Gastroesophageal sphincter (tissue), 3 donors: ENCODE measurements around the gene MARCHF6.

ENCODE experiments used
- POLR2A ChIP-seq, 2 donors: fragments of 450-650 bp; IDR thresholded peaks; one replicate each; pipeline ENCODE4 v1.6.1; 2017; ENCODE audit warnings: antibody characterized with exemption in 2 of 2, mild to moderate bottlenecking in 2 of 2, moderate library complexity in 1 of 2
- POLR2AphosphoS5 ChIP-seq: sonication (generic); formaldehyde crosslinking; IDR thresholded peaks from one replicate; pipeline ENCODE4 v1.6.1; 2017; ENCODE audit warnings: antibody characterized with exemption
- TF ChIP-seq, protein P1 (sequence below), 4 experiments: fragments of 200-600 bp in 2 of 4; fragments of 450-650 bp in 2 of 4; sonication (generic) in 1 of 4; IDR thresholded peaks; one replicate each; pipeline ENCODE4 v1.5.1; 2017 to 2019; ENCODE audit warnings: antibody characterized with exemption in 4 of 4, mild to moderate bottlenecking in 2 of 4, moderate library complexity in 2 of 4

DNA sequence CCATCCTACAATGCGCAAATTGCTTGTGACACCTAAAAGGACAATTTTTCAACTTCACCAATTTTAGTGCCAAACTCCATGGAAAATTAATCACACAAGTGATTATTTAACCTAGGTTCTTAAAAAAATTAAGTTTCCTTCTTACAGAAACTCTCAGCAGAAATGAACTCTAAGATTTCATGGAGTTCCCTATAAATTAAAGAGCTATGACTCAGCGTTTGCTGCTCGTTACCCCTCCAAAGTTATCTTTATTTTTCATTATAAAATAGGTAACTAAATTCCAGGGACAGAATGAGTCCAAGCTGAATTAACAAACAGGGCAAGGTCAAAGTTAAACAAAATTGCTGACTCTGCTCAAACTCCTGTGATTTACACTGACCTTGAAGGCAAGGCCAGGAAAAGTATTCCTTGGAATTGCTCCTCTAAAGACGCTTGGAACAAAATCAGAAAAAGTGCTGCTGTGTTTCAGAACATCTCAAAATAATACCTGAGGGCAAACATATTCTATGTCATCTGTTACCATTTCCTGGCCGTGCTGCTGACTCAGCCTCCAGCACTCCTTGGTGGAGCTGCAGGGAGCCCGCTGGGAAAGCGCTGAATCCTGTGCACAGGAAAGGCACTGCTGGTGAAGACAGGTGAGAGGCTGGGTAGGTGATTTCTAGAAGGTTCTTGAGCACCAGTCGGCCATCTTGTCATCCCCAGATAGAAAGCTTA is 43.3 kb upstream of the MARCHF6 start:
- TF ChIP-seq, protein P1, sequence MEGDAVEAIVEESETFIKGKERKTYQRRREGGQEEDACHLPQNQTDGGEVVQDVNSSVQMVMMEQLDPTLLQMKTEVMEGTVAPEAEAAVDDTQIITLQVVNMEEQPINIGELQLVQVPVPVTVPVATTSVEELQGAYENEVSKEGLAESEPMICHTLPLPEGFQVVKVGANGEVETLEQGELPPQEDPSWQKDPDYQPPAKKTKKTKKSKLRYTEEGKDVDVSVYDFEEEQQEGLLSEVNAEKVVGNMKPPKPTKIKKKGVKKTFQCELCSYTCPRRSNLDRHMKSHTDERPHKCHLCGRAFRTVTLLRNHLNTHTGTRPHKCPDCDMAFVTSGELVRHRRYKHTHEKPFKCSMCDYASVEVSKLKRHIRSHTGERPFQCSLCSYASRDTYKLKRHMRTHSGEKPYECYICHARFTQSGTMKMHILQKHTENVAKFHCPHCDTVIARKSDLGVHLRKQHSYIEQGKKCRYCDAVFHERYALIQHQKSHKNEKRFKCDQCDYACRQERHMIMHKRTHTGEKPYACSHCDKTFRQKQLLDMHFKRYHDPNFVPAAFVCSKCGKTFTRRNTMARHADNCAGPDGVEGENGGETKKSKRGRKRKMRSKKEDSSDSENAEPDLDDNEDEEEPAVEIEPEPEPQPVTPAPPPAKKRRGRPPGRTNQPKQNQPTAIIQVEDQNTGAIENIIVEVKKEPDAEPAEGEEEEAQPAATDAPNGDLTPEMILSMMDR (IDR thresholded peaks at IDR 0.05): no peak
- TF ChIP-seq POLR2A (IDR thresholded peaks at IDR 0.05) (no peak), POLR2AphosphoS5 (no peak)
